GM18502 (cell line): Measurements from ENCODE around the gene SELENON.
A peak's percentile ranks its signal among the peaks of the same experiment; 100 is the strongest.

Source experiments
- ATAC-seq: cut with Tn5 transposase; IDR thresholded peaks from one replicate; pipeline ENCODE4 v1.9.1; 2021; ENCODE audit warnings: mild to moderate bottlenecking; ENCODE audit not compliant: unreplicated experiment, poor library complexity

The SELENON gene

GRCh38 chr1:25787760-25788166 lies 12.2 kb upstream of the SELENON start:
- ATAC-seq = no peak

- ATAC-seq = no peak
Observed at GRCh38 chr1:25790472-25790871, 9.5 kb upstream of the SELENON start.

GRCh38 chr1:25792115-25792514 lies 7.9 kb upstream of the SELENON start:
- no peak for ATAC-seq

GRCh38 chr1:25793585-25794170 lies 6.3 kb upstream of the SELENON start:
- no peak for ATAC-seq

- ATAC-seq = no peak
Observed at GRCh38 chr1:25794325-25794724, 5.7 kb upstream of the SELENON start.

GRCh38 chr1:25795211-25795610 lies 4.8 kb upstream of the SELENON start:
- no peak for ATAC-seq

GRCh38 chr1:25795946-25796810 lies 3.8 kb upstream of the SELENON start:
- ATAC-seq = no peak

GRCh38 chr1:25796811-25797458 lies 3.1 kb upstream of the SELENON start:
- no peak for ATAC-seq

GRCh38 chr1:25797939-25798338 lies 2.1 kb upstream of the SELENON start:
- no peak for ATAC-seq

- ATAC-seq = no peak
Observed at GRCh38 chr1:25798666-25799351, 1.2 kb upstream of the SELENON start.

GRCh38 chr1:25799352-25799934 lies 550 bp upstream of the SELENON start:
- no peak for ATAC-seq

- no peak for ATAC-seq
Observed at GRCh38 chr1:25800703-25801377, 847 bp downstream of the SELENON start.

GRCh38 chr1:25802915-25803314 lies 2.9 kb downstream of the SELENON start:
- no peak for ATAC-seq

GRCh38 chr1:25803368-25803767 lies 3.4 kb downstream of the SELENON start:
- no peak for ATAC-seq

- ATAC-seq = peak; percentile 46
Observed at GRCh38 chr1:25804244-25804963, 4.4 kb downstream of the SELENON start.

- ATAC-seq = no peak
Observed at GRCh38 chr1:25804964-25805862, 5.2 kb downstream of the SELENON start.

- ATAC-seq = no peak
Observed at GRCh38 chr1:25805863-25806225, 5.9 kb downstream of the SELENON start.

- ATAC-seq = no peak
Observed at GRCh38 chr1:25806418-25806817, 6.4 kb downstream of the SELENON start.
